ENCODE data around the gene PRKRIP1. TPM values are rescaled to one million over a fixed set of nuclear protein-coding genes. Genes with fewer than 3 reads are reported as not detected.
"Not testable (repeated sequence)": the region's sequence is repeated elsewhere in the genome, so short reads cannot be mapped to it uniquely, and the experiment has no call there.

The PRKRIP1 gene
- total RNA-seq, 1 experiment from 2014 or later = 35.2 TPM

GRCh38 chr7:102376964-102377466 lies 19.1 kb upstream of the PRKRIP1 start:
- H3K27ac Mint-ChIP-seq (ENCODE audit: unreplicated experiment) = no peak overlapping the region
- H3K36me3 Mint-ChIP-seq (ENCODE audit: insufficient read depth, unreplicated experiment) = peaks cover 63% of the 10 kb centered on the region
- no peak for DNase-seq
- no TSS peak for BruUV-seq (replicated peaks)
- no peaks in the 10 kb centered on the region for H3K9me3 Mint-ChIP-seq (ENCODE audit: unreplicated experiment)
- intact Hi-C loops (cut with micrococcal nuclease; ENCODE audit: unreplicated experiment) = no loop called here
- CTCF ChIA-PET = no interaction called here
- H3K4me3 Mint-ChIP-seq (ENCODE audit: unreplicated experiment) = no peak overlapping the region
- TF ChIP-seq CTCF (IDR thresholded peaks at IDR 0.05; ENCODE audit: insufficient read depth in 1 of 2, low read depth in 1 of 2, low read length in 1 of 2, severe bottlenecking in 1 of 2, unreplicated experiment in 1 of 2) = no peak
- no peaks in the 10 kb centered on the region for H3K27me3 Mint-ChIP-seq (ENCODE audit: insufficient read depth, unreplicated experiment)
- POLR2A ChIA-PET = no interaction called here
- Histone ChIP-seq H3K4me1 (no peaks in the 10 kb centered on the region), H3K36me3 (ENCODE audit: control insufficient read depth, insufficient read depth, low read length) (no peaks in the 10 kb centered on the region), H3K27me3 (replicated peaks; ENCODE audit: control insufficient read depth, insufficient read depth, low read length) (no peaks in the 10 kb centered on the region), H3K9me3 (no peaks in the 10 kb centered on the region), H3K4me3 (ENCODE audit: low read depth, low read length) (no peak overlapping the region)
- H3K4me1 Mint-ChIP-seq (ENCODE audit: low read depth, unreplicated experiment) = no peaks in the 10 kb centered on the region

GRCh38 chr7:102380837-102381236 lies 15.3 kb upstream of the PRKRIP1 start:
- H3K27me3 ChIP-seq (replicated peaks; ENCODE audit: control insufficient read depth, insufficient read depth, low read length); H3K9me3 ChIP-seq; H3K4me3 Mint-ChIP-seq (ENCODE audit: unreplicated experiment); H3K9me3 Mint-ChIP-seq (ENCODE audit: unreplicated experiment); H3K27ac Mint-ChIP-seq (ENCODE audit: unreplicated experiment); intact Hi-C loops (cut with micrococcal nuclease; ENCODE audit: unreplicated experiment); H3K4me3 ChIP-seq (ENCODE audit: low read depth, low read length); H3K4me1 ChIP-seq; BruUV-seq (replicated peaks); DNase-seq; H3K27me3 Mint-ChIP-seq (ENCODE audit: insufficient read depth, unreplicated experiment); H3K4me1 Mint-ChIP-seq (ENCODE audit: low read depth, unreplicated experiment); H3K36me3 ChIP-seq (ENCODE audit: control insufficient read depth, insufficient read depth, low read length); CTCF ChIA-PET: not testable (repeated sequence)
- peaks cover 82% of the 10 kb centered on the region for H3K36me3 Mint-ChIP-seq (ENCODE audit: insufficient read depth, unreplicated experiment)
- POLR2A ChIA-PET = interaction anchor here (1.0 kb wide), 1 partner anchor 15 kb away, joined by 4 read pairs; the partner anchor contains the start of gene PRKRIP1

GRCh38 chr7:102381696-102382425 lies 14.3 kb upstream of the PRKRIP1 start:
- H3K9me3 Mint-ChIP-seq (ENCODE audit: unreplicated experiment); H3K27ac Mint-ChIP-seq (ENCODE audit: unreplicated experiment); H3K36me3 ChIP-seq (ENCODE audit: control insufficient read depth, insufficient read depth, low read length); intact Hi-C loops (cut with micrococcal nuclease; ENCODE audit: unreplicated experiment); DNase-seq; H3K9me3 ChIP-seq; H3K27me3 Mint-ChIP-seq (ENCODE audit: insufficient read depth, unreplicated experiment); H3K4me3 ChIP-seq (ENCODE audit: low read depth, low read length); H3K27me3 ChIP-seq (replicated peaks; ENCODE audit: control insufficient read depth, insufficient read depth, low read length); H3K4me3 Mint-ChIP-seq (ENCODE audit: unreplicated experiment); CTCF ChIA-PET; H3K4me1 ChIP-seq; H3K4me1 Mint-ChIP-seq (ENCODE audit: low read depth, unreplicated experiment): not testable (repeated sequence)
- TSS peak; percentile 3 for BruUV-seq (replicated peaks)
- POLR2A ChIA-PET = interaction anchor here (1.0 kb wide), 1 partner anchor 14 kb away, joined by 4 read pairs; the partner anchor contains the start of gene PRKRIP1
- H3K36me3 Mint-ChIP-seq (ENCODE audit: insufficient read depth, unreplicated experiment) = peaks cover 84% of the 10 kb centered on the region

- Histone ChIP-seq H3K27me3 (replicated peaks; ENCODE audit: control insufficient read depth, insufficient read depth, low read length) (no peaks in the 10 kb centered on the region), H3K9me3 (no peaks in the 10 kb centered on the region), H3K36me3 (ENCODE audit: control insufficient read depth, insufficient read depth, low read length) (no peaks in the 10 kb centered on the region; the same call in 1 of the 2 replicates), H3K4me3 (ENCODE audit: low read depth, low read length) (no peak overlapping the region), H3K4me1 (no peaks in the 10 kb centered on the region)
- CTCF ChIA-PET = interaction anchor here (1.0 to 1.2 kb wide), 2 partner anchors 107 kb away, joined by 3 to 4 read pairs; no protein-coding TSS in a partner anchor
- intact Hi-C loops (cut with micrococcal nuclease; ENCODE audit: unreplicated experiment) = no loop called here
- TF ChIP-seq CTCF (IDR thresholded peaks at IDR 0.05; ENCODE audit: insufficient read depth in 1 of 2, low read depth in 1 of 2, low read length in 1 of 2, severe bottlenecking in 1 of 2, unreplicated experiment in 1 of 2) = no peak
- no TSS peak for BruUV-seq (replicated peaks)
- Mint-ChIP-seq H3K9me3 (ENCODE audit: unreplicated experiment) (no peaks in the 10 kb centered on the region), H3K27me3 (ENCODE audit: insufficient read depth, unreplicated experiment) (no peaks in the 10 kb centered on the region), H3K4me3 (ENCODE audit: unreplicated experiment) (no peak overlapping the region), H3K36me3 (ENCODE audit: insufficient read depth, unreplicated experiment) (peaks cover 69% of the 10 kb centered on the region), H3K27ac (ENCODE audit: unreplicated experiment) (no peak overlapping the region), H3K4me1 (ENCODE audit: low read depth, unreplicated experiment) (peaks cover 5% of the 10 kb centered on the region)
- no peak for DNase-seq
- POLR2A ChIA-PET = no interaction called here
Observed at GRCh38 chr7:102387064-102387463, 9.1 kb upstream of the PRKRIP1 start.
